ENCODE results near the gene TMEM33. TPM values are rescaled to one million over a fixed set of nuclear protein-coding genes. Genes with fewer than 3 reads are reported as not detected.

TMEM33 gene
- total RNA-seq, 1 experiment from 2014 or later = 48.1 TPM

- TF ChIP-seq REST (IDR thresholded peaks at IDR 0.05; ENCODE audit: insufficient read depth in 1 of 2, low read depth in 2 of 2, low read length in 1 of 2) = no peak
- TF ChIP-seq TCF7L2 (IDR thresholded peaks at IDR 0.05; ENCODE audit: low read depth, low read length) = no peak
- TF ChIP-seq CTCF (IDR thresholded peaks at IDR 0.05) = no peak
- TF ChIP-seq SIN3A (IDR thresholded peaks at IDR 0.05; ENCODE audit: borderline replicate concordance, insufficient read depth, low read depth, low read length) = no peak
- no peak for TF ChIP-seq POLR2AphosphoS5 (IDR thresholded peaks at IDR 0.05; ENCODE audit: low read depth, low read length)
- no peaks in the 10 kb centered on the region for H3K4me1 ChIP-seq (ENCODE audit: control insufficient read depth, insufficient read depth, low read length)
- ChIA-PET POLR2A (no interaction called here), CTCF (no interaction called here)
- no peak for DNase-seq (ENCODE audit: low read depth, low spot score)
- in situ Hi-C loops (cut with HindIII; ENCODE audit: low pct_unique_long_range_greater_than_20kb, low sequenced_read_pairs) (no loop called here), intact Hi-C loops (cut with micrococcal nuclease; ENCODE audit: unreplicated experiment) (no loop called here)
- H3K36me3 ChIP-seq (ENCODE audit: control insufficient read depth, insufficient read depth, low read length) = no peaks in the 10 kb centered on the region
- no TSS peak for BruUV-seq (replicated peaks)
- no peaks in the 10 kb centered on the region for H3K9me3 ChIP-seq (ENCODE audit: control insufficient read depth, insufficient read depth, low read depth, low read length)
- H3K27me3 ChIP-seq (ENCODE audit: control insufficient read depth, insufficient read depth, low read length) = no peaks in the 10 kb centered on the region
- ATAC-seq = no peak
- H3K4me3 ChIP-seq (ENCODE audit: low read depth in 2 of 2, low read length in 2 of 2) = no peak overlapping the region
- H3K27ac ChIP-seq (ENCODE audit: low read length) = no peak overlapping the region
Measured at GRCh38 chr4:41921476-41921875, 13.8 kb upstream of the TMEM33 start.

GRCh38 chr4:41927796-41928499 lies 7.3 kb upstream of the TMEM33 start:
- TF ChIP-seq TCF7L2 (IDR thresholded peaks at IDR 0.05; ENCODE audit: low read depth, low read length) (no peak), SIN3A (IDR thresholded peaks at IDR 0.05; ENCODE audit: borderline replicate concordance, insufficient read depth, low read depth, low read length) (no peak), REST (IDR thresholded peaks at IDR 0.05; ENCODE audit: insufficient read depth in 1 of 2, low read depth in 2 of 2, low read length in 1 of 2) (no peak), POLR2AphosphoS5 (IDR thresholded peaks at IDR 0.05; ENCODE audit: low read depth, low read length) (no peak), CTCF (IDR thresholded peaks at IDR 0.05) (no peak)
- BruUV-seq (replicated peaks) = no TSS peak
- Histone ChIP-seq H3K4me3 (ENCODE audit: low read depth in 2 of 2, low read length in 2 of 2) (no peak overlapping the region), H3K36me3 (ENCODE audit: control insufficient read depth, insufficient read depth, low read length) (no peaks in the 10 kb centered on the region), H3K27me3 (ENCODE audit: control insufficient read depth, insufficient read depth, low read length) (no peaks in the 10 kb centered on the region; the same call in 1 of the 2 replicates), H3K9me3 (ENCODE audit: control insufficient read depth, insufficient read depth, low read depth, low read length) (no peaks in the 10 kb centered on the region), H3K4me1 (ENCODE audit: control insufficient read depth, insufficient read depth, low read length) (0 out of 2 replicates have a peak, but pooled peaks cover 3% of the 10 kb centered on the region), H3K27ac (ENCODE audit: low read length) (no peak overlapping the region)
- intact Hi-C loops (cut with micrococcal nuclease; ENCODE audit: unreplicated experiment) (no loop called here), in situ Hi-C loops (cut with HindIII; ENCODE audit: low pct_unique_long_range_greater_than_20kb, low sequenced_read_pairs) (no loop called here)
- ATAC-seq = no peak
- no peak for DNase-seq (ENCODE audit: low read depth, low spot score)
- POLR2A ChIA-PET = no interaction called here
- CTCF ChIA-PET = no interaction called here

All from Panc1 (cell line).